PFSK-1 (cell line): Measurements from ENCODE around the gene SRPK2.

ENCODE experiments used
- SIN3A ChIP-seq: IDR thresholded peaks from 2 replicates; pipeline ENCODE4 v1.6.1; 2012; ENCODE audit warnings: mild to moderate bottlenecking, low read length, moderate library complexity, borderline replicate concordance; ENCODE audit not compliant: insufficient read depth
- TAF1 ChIP-seq: IDR thresholded peaks from 2 replicates; pipeline ENCODE4 v1.6.1; 2012; ENCODE audit warnings: low read length, control low read depth, borderline replicate concordance; ENCODE audit not compliant: insufficient read depth
- TF ChIP-seq, protein P1 (sequence below), 2 experiments: IDR thresholded peaks; 2 replicates each; pipeline versions ENCODE4 v1.6.1 to v1.8.0; 2011 to 2012; ENCODE audit warnings: low read depth in 2 of 2, low read length in 2 of 2, control low read depth in 1 of 2, inconsistent platforms in 1 of 2, mild to moderate bottlenecking in 1 of 2, moderate library complexity in 1 of 2; ENCODE audit not compliant: insufficient read depth in 1 of 2

- TF ChIP-seq, protein P1, sequence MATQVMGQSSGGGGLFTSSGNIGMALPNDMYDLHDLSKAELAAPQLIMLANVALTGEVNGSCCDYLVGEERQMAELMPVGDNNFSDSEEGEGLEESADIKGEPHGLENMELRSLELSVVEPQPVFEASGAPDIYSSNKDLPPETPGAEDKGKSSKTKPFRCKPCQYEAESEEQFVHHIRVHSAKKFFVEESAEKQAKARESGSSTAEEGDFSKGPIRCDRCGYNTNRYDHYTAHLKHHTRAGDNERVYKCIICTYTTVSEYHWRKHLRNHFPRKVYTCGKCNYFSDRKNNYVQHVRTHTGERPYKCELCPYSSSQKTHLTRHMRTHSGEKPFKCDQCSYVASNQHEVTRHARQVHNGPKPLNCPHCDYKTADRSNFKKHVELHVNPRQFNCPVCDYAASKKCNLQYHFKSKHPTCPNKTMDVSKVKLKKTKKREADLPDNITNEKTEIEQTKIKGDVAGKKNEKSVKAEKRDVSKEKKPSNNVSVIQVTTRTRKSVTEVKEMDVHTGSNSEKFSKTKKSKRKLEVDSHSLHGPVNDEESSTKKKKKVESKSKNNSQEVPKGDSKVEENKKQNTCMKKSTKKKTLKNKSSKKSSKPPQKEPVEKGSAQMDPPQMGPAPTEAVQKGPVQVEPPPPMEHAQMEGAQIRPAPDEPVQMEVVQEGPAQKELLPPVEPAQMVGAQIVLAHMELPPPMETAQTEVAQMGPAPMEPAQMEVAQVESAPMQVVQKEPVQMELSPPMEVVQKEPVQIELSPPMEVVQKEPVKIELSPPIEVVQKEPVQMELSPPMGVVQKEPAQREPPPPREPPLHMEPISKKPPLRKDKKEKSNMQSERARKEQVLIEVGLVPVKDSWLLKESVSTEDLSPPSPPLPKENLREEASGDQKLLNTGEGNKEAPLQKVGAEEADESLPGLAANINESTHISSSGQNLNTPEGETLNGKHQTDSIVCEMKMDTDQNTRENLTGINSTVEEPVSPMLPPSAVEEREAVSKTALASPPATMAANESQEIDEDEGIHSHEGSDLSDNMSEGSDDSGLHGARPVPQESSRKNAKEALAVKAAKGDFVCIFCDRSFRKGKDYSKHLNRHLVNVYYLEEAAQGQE (IDR thresholded peaks at IDR 0.05; ENCODE audit: insufficient read depth in 1 of 2, low read depth in 2 of 2, low read length in 2 of 2), result no peak
- no peak for TF ChIP-seq SIN3A
- no peak for TF ChIP-seq TAF1
Measured at GRCh38 chr7:105297309-105297708, 91.4 kb downstream of the SRPK2 start.
